ENCODE measurements around the gene USP33. TPM values are rescaled to one million over a fixed set of nuclear protein-coding genes. Genes with fewer than 3 reads are reported as not detected.
"Not testable (repeated sequence)": the region's sequence is repeated elsewhere in the genome, so short reads cannot be mapped to it uniquely, and the experiment has no call there.

The USP33 gene
- total RNA-seq, 4 donors from 2014 or later: 54.4 to 94.0 (median 84.6) TPM

GRCh38 chr1:77652970-77653516, 106.6 kb downstream of the USP33 start:
- Histone ChIP-seq H3K9me3 (peaks cover 0 to 19% (median 0%) of the 10 kb centered on the region in 3 donors), H3K4me1 (no peaks in the 10 kb centered on the region), H3K36me3 (peaks cover 0 to 9% of the 10 kb centered on the region in 2 donors), H3K4me3 (no peak overlapping the region), H3K27ac (no peak overlapping the region), H3K27me3 (no peaks in the 10 kb centered on the region)
- WGBS, 2 donors (ENCODE audit: low coverage in 1 of 2): 81 to 87% methylated on average over 6 of the region's 6 CpGs
- TF ChIP-seq POLR2AphosphoS5 (IDR thresholded peaks at IDR 0.05) (no peak), EP300 (IDR thresholded peaks at IDR 0.05) (no peak), POLR2A (IDR thresholded peaks at IDR 0.05) (no peak)
- no peak for ATAC-seq

- Histone ChIP-seq H3K4me1 (no peaks in the 10 kb centered on the region), H3K36me3 (peaks cover 0 to 10% of the 10 kb centered on the region in 2 donors), H3K9me3 (peaks cover 0 to 19% (median 0%) of the 10 kb centered on the region in 3 donors), H3K27me3 (no peaks in the 10 kb centered on the region), H3K27ac (no peak overlapping the region), H3K4me3 (no peak overlapping the region)
- no peak for TF ChIP-seq POLR2AphosphoS5 (IDR thresholded peaks at IDR 0.05)
- TF ChIP-seq POLR2A (IDR thresholded peaks at IDR 0.05): no peak
- no peak for TF ChIP-seq EP300 (IDR thresholded peaks at IDR 0.05)
- no peak for TF ChIP-seq CTCF (IDR thresholded peaks at IDR 0.05)
- no peak for ATAC-seq
Measured at GRCh38 chr1:77652268-77652667, 107.4 kb downstream of the USP33 start.

GRCh38 chr1:77649127-77649526, 110.5 kb downstream of the USP33 start:
- no peaks in the 10 kb centered on the region for H3K4me1 ChIP-seq

GRCh38 chr1:77646224-77646623, 113.4 kb downstream of the USP33 start:
- H3K27ac ChIP-seq, H3K4me1 ChIP-seq, H3K4me3 ChIP-seq, ATAC-seq, H3K27me3 ChIP-seq: not testable (repeated sequence)
- WGBS, 2 donors (ENCODE audit: low coverage in 1 of 2): 93 to 100% methylated on average over 5 to 6 of the region's 6 CpGs
- Histone ChIP-seq H3K36me3 (peaks cover 0 to 29% of the 10 kb centered on the region in 2 donors), H3K9me3 (peaks cover 0 to 19% (median 0%) of the 10 kb centered on the region in 3 donors)

More at GRCh38 chr1:77649127-77649526, 110.5 kb downstream of the USP33 start:
- peaks cover 0 to 27% of the 10 kb centered on the region in 2 donors for H3K36me3 ChIP-seq
- 94 to 100% methylated on average over 2 of the region's 2 CpGs for WGBS, 2 donors (ENCODE audit: low coverage in 1 of 2)
- no peak for TF ChIP-seq CTCF (IDR thresholded peaks at IDR 0.05)
- no peak for TF ChIP-seq POLR2A (IDR thresholded peaks at IDR 0.05)
- no peak for TF ChIP-seq POLR2AphosphoS5 (IDR thresholded peaks at IDR 0.05)
- no peak for TF ChIP-seq EP300 (IDR thresholded peaks at IDR 0.05)
- H3K4me3 ChIP-seq: no peak overlapping the region
- no peak for ATAC-seq
- peaks cover 0 to 19% (median 0%) of the 10 kb centered on the region in 3 donors for H3K9me3 ChIP-seq
- H3K27ac ChIP-seq: no peak overlapping the region
- H3K27me3 ChIP-seq: no peaks in the 10 kb centered on the region

Other genes starting within 250 kb of the USP33 start
- 10 to 100 TPM; 38.2 to 79.7 (median 53.5) TPM for gene ZZZ3, start 77.2 kb downstream of the USP33 start, total RNA-seq
- 10 to 100 TPM; 13.8 to 22.3 (median 20.6) TPM for gene MIGA1, start 19.8 kb upstream of the USP33 start, total RNA-seq
- gene NEXN, start 128.8 kb upstream of the USP33 start, total RNA-seq: 100 to 1,000 TPM; 142 to 359 (median 213) TPM
- gene FUBP1, start 219.2 kb upstream of the USP33 start, total RNA-seq: 100 to 1,000 TPM in 1 of 4 donors, 10 to 100 TPM in 3; 46.9 to 135 (median 68.5) TPM
- 100 to 1,000 TPM in 1 of 4 donors, 10 to 100 TPM in 3; 74.1 to 123 (median 86.0) TPM for gene DNAJB4, start 245.1 kb upstream of the USP33 start, total RNA-seq